GM18858 (cell line): ENCODE measurements around the gene BCL11B.

Experiments
- ATAC-seq: cut with Tn5 transposase; IDR thresholded peaks from one replicate; pipeline ENCODE4 v1.9.1; 2021; ENCODE audit not compliant: unreplicated experiment

Gene BCL11B

GRCh38 chr14:99141236-99141635 lies 130.8 kb downstream of the BCL11B start:
- no peak for ATAC-seq

GRCh38 chr14:99138999-99139865 lies 132.8 kb downstream of the BCL11B start:
- ATAC-seq: no peak

GRCh38 chr14:99137913-99138571 lies 134.0 kb downstream of the BCL11B start:
- no peak for ATAC-seq

GRCh38 chr14:99137001-99137700 lies 134.8 kb downstream of the BCL11B start:
- ATAC-seq: no peak

GRCh38 chr14:99136401-99136800 lies 135.6 kb downstream of the BCL11B start:
- ATAC-seq: no peak

- ATAC-seq: no peak
Observed at GRCh38 chr14:99136047-99136400, 136.0 kb downstream of the BCL11B start.

- ATAC-seq: no peak
Observed at GRCh38 chr14:99134516-99135046, 137.4 kb downstream of the BCL11B start.

- ATAC-seq: no peak
Observed at GRCh38 chr14:99133636-99134515, 138.1 kb downstream of the BCL11B start.

- no peak for ATAC-seq
Observed at GRCh38 chr14:99132821-99133635, 139.0 kb downstream of the BCL11B start.

GRCh38 chr14:99131632-99132271 lies 140.2 kb downstream of the BCL11B start:
- ATAC-seq: no peak

GRCh38 chr14:99129998-99130397 lies 142.0 kb downstream of the BCL11B start:
- no peak for ATAC-seq

- ATAC-seq: no peak
Observed at GRCh38 chr14:99129211-99129696, 142.7 kb downstream of the BCL11B start.

- no peak for ATAC-seq
Observed at GRCh38 chr14:99128185-99128584, 143.8 kb downstream of the BCL11B start.

GRCh38 chr14:99127651-99128167 lies 144.3 kb downstream of the BCL11B start:
- no peak for ATAC-seq

- ATAC-seq: no peak
Observed at GRCh38 chr14:99125616-99126431, 146.2 kb downstream of the BCL11B start.

- ATAC-seq: no peak
Observed at GRCh38 chr14:99125113-99125512, 146.9 kb downstream of the BCL11B start.

GRCh38 chr14:99124482-99125105 lies 147.4 kb downstream of the BCL11B start:
- no peak for ATAC-seq
